ENCODE results near the gene GPBP1L1.
"Not testable (repeated sequence)": the region's sequence is repeated elsewhere in the genome, so short reads cannot be mapped to it uniquely, and the experiment has no call there.

The GPBP1L1 gene, protein sequence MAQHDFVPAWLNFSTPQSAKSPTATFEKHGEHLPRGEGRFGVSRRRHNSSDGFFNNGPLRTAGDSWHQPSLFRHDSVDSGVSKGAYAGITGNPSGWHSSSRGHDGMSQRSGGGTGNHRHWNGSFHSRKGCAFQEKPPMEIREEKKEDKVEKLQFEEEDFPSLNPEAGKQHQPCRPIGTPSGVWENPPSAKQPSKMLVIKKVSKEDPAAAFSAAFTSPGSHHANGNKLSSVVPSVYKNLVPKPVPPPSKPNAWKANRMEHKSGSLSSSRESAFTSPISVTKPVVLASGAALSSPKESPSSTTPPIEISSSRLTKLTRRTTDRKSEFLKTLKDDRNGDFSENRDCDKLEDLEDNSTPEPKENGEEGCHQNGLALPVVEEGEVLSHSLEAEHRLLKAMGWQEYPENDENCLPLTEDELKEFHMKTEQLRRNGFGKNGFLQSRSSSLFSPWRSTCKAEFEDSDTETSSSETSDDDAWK

DNA sequence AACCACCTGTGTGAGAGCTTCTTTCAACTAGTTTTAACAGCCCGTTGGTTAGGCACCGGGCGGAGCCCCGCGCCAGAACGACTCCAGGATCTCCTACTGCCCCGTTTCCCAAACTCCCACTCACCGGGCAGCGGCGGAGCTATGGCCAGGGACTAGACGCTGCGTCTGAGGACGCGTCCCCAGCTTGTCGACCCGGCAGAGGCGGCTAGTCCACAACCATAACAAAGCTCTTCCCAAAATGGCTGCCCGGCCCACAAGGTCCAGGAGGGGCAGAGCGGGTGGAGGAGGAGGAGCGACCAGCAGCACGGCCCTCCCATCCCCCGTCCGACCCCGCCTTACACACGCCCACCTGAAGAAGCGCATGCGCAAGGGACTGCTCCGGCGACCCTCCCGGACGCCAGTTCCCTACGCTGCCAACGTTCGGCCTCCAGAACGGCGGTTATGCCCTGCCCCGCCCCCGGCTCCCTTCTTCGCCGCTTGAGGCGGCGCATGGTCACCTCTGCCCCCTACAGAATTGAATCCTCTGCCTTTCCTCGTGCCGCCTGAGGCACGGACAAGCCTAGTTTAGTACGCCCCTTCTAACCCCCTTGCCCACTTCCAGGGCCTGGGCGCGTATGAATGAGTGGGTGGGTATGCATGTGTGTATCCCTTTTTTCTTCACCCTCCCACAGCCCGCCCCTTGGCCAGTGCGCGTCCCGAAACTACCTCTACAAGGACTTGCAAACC is at the start of gene GPBP1L1:
Gene GPBP1L1, minus strand, starts transcription at position 246 of the 726 bp plus-strand sequence. CDS start 27,446 bp downstream, outside the sequence.
- DNase-seq (ENCODE audit: low spot score): peak; percentile 96

DNA sequence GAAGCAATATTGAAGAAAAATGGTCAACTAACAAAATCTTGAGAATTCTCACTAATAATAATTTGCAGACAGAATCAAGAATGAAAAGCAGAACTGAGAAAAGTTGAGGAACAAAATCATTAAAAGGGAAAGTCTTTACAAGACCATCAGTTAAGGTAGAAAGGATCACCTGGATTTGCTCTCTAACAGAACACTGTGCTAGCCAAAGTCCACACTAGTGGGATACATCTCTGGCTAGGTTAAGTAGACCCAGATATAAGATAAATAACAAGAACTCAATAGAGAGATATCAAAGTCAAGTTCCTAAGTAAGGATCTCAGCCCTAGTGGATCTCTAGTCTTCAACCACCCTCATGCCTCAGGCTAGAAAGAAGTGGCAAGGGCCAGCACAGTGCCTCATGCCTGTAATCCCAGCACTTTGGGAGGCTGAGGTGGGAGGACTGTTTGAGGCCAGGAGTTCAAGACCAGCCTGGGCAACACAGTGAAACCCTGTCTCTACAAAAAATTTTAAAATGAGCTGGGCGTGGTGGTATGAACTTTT is 44.5 kb upstream of the GPBP1L1 start:
- no peak for DNase-seq (ENCODE audit: low spot score)

DNA sequence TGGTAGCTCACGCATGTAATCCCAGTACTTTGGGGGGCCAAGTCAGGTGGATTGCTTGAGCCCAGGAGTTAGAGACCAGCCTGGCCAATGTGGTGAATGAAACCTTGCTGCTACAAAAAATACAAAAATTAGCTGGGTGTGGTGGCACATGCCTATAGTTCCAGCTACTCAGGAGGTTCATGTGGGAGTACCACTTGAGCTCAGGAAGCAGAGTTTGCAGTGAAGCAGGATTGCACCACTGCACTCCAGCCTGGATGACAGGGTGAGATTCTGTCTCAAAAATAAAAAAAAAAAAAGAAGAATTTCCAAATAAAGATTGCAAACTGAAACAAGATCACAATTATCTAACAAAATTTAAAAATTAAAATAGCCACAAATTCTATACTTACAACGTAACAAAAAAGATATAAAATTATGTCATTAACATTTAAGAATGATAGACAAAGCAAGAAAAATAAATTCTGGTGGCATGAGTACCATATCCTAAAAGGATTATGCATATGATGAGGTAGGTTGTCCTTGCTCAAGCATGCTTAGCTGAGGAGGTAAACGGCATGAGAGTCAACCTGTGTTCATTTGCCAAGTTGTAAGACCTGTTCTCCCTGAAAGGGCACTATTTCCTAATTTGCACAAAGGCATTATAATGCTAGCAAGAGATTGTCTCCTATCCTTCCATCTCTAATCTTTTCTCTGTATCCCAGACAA is 43.9 kb upstream of the GPBP1L1 start:
- DNase-seq (ENCODE audit: low spot score): no peak

DNA sequence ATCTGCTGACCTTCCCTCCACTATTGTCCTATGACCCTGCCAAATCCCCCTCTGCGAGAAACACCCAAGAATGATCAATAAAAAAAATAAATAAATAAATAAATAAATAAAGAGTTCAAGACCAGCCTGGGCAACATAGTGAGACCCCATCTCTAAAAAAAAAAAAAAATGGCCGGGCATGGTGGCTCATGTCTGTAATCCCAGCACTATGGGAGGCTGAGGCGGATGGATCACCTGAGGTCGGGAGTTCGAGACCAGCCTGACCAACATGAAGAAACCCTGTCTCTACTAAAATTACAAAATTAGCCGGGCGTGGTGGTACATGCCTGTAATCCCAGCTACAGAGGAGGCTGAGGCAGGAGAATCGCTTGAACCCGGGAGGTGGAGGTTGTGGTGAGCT is 39.7 kb upstream of the GPBP1L1 start:
- DNase-seq (ENCODE audit: low spot score): not testable (repeated sequence)

DNA sequence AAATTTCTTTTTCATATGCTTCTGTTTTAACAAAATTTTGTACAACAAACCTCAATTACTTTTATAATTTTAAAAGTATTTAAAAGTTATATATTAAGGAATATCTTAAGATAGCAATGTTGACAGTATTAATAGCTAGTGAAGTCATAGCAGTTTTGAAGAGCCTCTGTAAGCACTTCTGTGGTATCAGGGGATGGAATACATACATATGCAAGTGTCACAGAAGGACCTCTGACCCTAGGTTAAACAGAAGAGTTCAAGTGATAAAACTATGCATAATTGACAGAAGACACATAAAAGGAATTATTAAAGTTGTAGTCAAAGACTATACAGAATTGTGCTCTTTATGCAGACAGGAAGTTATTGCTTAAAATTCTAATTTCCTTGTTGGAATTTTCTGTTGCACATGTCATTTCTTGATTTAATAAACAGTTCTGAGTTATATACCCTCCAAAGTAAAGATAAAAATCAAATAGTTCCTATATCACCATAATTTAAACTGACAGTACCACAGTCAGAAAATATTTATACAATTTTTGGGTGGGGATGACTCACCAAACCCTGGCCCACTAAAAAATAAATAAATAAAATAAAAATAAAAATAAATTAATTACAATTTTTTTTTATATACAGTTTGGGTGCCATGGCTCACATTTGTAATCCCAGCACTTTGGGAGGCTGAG is 37.1 kb upstream of the GPBP1L1 start:
- DNase-seq (ENCODE audit: low spot score): no peak

DNA sequence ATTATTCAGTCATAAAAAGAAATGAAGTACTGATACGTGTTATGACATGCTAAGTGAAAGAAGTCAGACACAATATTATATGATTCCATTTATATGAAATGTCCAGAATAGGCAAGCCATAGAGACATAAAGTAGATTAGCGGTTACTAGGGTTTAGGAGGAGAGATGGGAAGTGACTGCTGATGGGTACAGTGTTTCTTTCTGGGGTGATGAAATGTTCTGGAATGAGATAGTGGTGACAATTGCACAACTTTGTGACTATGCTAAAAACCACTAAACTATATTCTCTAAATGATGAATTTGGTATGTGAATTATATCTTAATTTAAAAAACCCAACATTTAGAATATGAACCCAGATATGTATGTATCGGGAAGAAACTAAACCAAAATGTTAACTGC is 36.5 kb upstream of the GPBP1L1 start:
- DNase-seq (ENCODE audit: low spot score): no peak

DNA sequence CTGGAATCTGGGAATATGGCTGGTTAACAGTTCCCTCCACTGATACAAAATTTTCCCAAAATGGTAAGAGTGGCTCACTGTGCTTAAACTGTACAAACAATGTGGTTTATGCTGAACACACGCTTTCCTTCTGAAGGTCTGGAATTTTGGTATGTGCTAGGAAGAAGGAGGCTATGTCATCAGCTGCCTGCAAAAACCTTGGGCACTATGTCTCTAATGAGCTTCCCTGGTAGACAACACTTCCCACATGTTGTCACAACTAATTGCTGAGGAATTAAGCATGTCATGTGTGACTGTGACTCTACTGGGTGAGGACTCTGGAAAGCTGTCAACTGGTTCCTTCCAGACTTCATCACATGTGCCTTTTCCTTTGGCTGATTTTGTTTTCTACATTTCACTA is 34.9 kb upstream of the GPBP1L1 start:
- no peak for DNase-seq (ENCODE audit: low spot score)

DNA sequence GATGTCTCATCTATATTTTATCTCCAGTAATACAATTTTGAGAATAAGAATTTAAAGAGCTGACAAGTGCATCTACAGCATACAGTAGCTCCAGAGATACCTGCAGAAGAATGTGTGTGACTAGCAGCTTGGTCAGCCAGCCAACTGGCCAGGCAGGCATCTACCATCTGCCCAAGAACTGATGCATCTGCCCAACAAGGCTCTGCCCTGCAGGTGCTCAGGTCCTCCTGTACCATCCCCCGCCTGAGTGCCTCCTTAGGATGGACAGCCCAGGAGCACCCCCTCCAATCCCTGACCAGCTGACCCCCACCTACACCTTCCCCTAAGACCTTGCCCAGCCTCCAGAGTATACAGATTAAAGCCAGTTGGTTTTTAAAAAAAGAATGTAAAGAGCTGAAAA is 32.0 kb upstream of the GPBP1L1 start:
- DNase-seq (ENCODE audit: low spot score): no peak

DNA sequence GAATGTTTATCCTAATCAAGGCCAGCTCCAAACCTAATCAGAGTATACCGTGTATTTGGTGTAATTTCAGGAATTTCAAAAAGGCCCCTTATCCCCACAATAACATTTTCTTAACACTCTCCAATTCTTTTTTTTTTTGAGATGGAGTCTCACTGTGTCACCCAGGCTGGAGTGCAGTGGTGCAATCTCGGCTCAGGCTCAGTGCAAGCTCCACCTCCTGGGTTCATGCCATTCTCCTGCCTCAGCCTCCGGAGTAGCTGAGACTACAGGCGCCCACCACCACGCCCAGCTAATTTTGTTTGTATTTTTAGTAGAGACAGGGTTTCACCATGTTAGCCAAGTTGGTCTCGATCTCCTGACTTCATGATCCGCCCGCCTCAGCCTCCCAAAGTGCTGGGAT is 31.1 kb upstream of the GPBP1L1 start:
- not testable (repeated sequence) for DNase-seq (ENCODE audit: low spot score)

DNA sequence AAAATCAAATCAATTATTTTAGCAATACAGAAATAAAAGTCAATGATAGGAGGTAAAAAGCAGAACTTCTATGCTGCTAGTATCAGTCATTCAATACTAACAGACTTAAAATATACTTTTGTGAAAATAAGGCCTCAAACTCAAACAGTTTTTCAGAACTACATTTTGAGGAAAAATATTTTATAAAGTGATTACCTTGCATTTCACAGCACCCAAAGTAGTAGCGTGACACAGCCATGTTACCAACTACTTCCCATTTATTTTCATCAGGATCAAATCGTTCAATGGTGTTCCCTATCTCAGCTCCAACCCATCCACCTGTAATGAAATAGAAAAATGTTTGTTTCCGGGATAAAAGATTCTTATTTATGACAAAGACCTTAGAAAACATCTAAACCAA is 30.4 kb upstream of the GPBP1L1 start:
- no peak for DNase-seq (ENCODE audit: low spot score)

DNA sequence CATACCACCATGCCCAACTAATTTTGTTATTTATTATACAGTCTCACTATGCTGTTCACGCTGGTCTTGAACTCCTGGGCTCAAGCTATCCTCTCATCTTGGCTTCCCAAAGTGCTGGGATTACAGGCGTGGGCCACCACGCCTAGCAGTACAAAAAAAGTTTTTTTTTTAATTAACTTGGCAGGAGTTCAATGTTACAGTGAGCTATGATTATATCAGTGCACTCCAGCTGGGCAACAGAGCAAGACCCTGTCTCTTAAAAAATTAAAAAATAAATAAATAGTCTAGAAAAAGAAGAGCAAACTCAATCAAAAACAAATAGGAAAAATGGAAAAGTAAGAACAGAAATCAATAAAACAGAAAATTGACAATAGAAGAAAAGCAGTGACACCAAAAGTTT is 27.4 kb upstream of the GPBP1L1 start:
- DNase-seq (ENCODE audit: low spot score): no peak

DNA sequence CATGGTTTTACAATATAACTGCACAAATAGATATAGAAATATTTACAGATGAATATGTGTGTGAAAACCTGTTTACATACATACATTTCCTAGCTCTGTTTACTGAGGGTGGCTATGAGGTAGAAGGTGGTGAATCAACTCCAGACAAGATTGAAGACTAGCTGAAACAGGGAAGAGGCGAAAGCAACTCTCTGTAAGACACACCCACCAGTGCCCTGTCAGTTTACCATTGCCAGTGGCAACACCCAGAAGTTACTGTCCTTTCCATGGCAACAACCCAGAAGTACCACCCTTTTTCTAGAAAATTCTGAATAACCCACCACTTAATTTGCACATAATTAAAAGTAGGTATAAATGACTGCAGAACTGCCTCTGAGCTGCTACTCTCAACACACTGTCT is 18.3 kb upstream of the GPBP1L1 start:
- no peak for DNase-seq (ENCODE audit: low spot score)

DNA sequence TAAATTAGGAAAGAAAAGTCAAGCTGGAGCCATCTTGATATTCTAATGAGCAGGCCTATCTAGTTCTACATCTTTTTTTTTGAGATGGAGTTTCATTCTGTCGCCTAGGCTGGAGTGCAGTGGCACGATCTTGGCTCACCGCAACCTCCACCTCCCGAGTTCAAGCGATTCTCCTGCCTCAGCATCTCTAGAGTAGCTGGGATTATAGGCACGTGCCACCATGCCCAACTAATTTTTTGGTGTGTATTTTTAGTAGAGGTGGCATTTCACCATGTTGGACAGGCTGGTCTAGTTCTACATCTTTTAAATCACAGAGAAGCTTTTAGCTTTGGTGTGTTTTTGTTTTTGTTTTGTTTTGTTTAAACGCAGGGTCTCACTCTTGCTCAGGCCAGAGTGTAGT is 8.5 kb upstream of the GPBP1L1 start:
- no peak for DNase-seq (ENCODE audit: low spot score)

DNA sequence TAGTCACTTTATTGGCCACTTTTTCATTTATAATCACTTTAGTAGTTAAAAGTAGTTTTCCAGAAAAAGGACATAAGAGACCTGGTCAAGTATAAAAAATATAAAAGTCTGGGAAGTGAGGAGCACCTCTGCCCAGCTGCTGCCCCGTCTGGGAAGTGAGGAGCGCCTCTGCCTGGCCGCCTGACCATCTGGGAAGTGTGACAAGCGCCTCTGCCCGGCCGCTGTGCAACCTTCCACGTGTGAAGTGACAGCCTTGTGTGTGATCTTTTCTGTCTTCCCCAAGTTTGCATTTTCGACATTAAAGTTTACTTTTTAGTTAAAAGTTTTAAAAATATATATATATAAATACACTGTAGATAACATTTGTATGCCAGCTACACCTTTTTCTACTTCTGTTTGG is 7.5 kb upstream of the GPBP1L1 start:
- DNase-seq (ENCODE audit: low spot score): not testable (repeated sequence)

DNA sequence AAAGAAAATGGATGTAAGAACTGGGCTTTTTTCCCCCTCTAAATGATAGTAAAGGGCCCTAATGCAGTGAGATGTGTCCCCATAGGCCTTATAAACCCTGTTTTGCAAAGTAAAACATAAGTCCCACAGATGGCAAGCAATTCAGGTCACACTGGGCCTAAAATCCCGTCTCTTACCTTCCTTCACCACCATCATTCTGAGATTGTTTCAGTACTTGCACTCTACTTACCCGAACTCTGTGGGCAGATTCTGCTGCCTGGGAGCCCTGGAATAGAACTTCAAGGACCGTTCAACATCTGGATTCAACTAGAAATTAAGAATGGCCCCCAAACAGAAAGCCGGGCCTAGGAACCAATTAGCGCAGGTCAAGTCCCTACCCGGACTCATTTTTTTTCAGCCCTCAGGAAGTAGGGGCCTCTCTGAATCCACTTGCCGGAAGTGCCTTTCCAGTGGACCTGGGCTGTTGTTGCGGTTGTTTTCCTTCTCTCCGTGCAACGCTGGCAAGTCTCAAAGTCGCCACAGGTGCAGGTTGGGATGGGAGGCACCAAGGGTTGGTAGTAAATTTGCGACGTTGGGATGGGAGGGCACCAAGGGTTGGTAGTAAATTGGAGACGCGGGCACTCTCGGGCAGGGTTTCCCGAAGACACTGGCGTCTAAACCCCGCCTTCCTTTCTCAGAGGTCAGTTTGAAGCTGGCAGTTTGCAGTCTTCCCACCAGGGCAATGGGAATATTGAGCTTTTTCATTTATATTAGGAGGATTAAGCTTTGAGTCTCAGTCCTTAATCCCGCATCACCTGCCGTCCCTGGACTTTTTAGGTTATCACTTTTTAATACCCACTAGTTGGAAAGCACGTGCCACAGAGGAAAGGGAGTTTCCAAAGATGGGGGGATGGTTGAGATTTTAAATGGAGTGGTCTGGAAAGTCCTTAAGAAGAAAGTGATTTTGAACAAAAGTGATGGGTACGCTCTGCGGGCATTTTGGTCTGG is 1.7 kb upstream of the GPBP1L1 start, which contains the start of gene TMEM69:
Gene TMEM69, plus strand, starts transcription at position 428 of the 987 bp plus-strand sequence. CDS start 2,888 bp downstream, outside the sequence.
- DNase-seq (ENCODE audit: low spot score): peak; percentile 94

DNA sequence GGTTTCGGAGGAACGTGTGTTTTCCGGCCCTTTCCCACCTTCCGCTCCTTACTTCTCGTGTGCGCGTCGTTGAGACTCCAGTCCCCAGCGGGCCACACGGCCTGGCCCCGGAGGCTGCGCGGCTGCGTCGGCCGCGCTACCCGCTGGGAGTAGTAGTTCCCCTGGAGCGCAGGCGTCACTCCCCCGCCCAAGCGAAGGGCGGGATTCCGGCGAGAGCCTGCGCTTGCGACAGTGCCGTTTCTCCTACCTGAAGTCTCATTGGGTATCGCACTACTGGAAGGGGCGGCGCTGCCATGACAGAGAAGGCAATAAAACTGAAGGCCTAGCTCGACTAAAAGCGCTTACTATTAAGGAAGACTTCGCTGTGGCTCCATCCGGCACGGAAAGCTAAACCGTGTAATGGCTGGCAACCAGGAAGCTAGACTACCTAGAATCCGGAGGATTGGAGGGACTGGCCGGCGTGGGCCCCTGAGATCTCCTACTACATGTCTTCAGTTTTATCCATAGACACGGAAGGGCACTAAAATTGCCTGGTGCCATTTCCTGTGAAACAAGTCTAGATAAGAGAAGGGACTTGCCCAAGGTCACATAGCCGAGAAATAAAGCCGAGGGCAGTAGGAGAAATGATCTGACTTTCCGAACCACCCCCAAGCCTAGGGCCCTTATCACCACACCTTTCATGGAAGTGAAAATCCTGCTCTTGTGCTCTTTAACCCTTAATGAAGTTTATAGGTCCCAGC is 851 bp upstream of the GPBP1L1 start:
- DNase-seq (ENCODE audit: low spot score): peak; percentile 98

DNA sequence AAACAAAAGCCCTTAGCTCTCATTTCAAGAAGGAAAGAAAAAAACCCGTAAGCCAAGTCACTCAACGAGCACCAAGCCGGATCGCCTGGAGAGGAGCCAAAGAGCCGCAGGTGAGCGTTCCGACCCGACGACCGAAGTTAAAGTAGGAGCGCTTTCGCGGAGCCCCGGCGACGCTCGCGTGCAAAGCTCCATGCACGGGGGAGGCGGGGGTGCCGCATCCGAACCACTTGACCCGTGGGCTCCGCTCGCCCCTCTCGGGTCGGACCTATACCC is 382 bp downstream of the GPBP1L1 start:
- peak; percentile 89 for DNase-seq (ENCODE audit: low spot score)

DNA sequence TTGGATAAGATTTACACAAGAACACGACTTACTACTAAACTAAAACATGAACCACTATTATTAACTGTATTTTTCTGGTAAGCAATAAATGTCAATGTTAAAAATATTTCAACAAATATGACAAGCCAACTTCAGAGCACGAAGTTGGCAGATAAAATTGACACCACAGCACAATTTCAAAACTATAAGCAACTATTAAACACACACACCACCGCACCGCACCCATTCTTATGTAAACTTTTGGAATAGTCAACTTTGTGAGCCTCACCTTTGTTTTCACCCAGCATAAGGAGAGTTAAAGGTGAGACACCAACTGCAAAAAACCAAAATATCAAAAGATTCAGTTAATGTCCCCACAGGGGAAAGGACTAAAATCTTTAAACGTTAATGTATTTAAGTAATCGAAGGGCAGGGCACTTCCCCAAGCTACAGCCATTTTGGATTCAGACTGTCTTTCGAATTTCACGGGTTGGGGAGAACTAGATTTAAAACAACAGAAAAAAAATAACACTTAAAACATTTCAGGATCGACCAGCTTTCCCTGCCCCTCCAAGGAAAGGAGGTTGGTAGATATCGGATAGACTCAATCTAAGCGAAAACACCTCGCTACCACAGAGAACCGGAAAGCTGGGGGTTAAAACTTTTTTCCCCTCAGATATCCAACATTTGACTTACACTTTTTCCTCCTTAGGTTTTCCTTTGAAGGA is 872 bp downstream of the GPBP1L1 start:
- no peak for DNase-seq (ENCODE audit: low spot score)

DNA sequence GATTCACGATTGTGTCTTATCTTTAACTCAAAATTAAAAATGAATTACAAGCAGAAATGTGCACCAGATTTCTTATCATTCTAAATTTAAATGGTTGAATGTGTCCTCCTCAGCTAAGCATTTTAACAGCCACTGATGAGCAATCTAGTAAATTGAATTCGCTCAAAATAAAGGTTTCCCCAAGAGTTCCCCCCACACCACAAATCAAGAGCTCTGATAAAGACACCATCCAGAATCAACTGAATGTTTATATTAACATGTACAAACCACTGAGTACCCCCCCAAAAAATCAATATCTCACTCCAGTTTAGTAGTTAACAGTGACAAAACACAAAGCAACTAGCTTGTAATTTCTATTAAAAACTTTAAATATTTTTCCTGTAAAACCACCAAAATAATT is 1.9 kb downstream of the GPBP1L1 start:
- DNase-seq (ENCODE audit: low spot score): no peak
